HG03159 (cell line): ENCODE results near the gene ZCCHC14.
"Not testable (repeated sequence)": the region's sequence is repeated elsewhere in the genome, so short reads cannot be mapped to it uniquely, and the experiment has no call there.

Experiments
- ATAC-seq: cut with Tn5 transposase; IDR thresholded peaks from one replicate; pipeline ENCODE4 v1.9.1; 2021; ENCODE audit warnings: mild to moderate bottlenecking, moderate library complexity; ENCODE audit not compliant: unreplicated experiment

The ZCCHC14 gene

DNA sequence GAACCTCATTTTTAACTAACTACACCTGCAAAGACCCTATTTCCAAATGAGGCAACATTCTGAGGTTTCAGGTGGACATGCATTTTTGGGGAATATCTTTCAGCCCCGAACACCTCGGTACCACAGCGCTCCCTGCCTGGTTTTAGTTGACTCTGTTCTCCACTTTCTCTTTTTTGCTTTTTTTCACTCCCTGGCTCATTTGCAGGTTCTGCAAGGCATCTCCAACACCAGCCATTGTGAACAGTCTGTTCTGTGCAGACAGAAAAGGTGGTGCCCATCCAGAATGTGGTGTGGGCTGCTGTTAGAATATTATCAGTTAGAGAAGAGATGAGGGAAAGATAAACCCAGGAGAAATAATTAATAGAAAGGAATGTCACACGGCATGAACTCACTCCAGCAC is 32.5 kb upstream of the ZCCHC14 start:
- no peak for ATAC-seq

DNA sequence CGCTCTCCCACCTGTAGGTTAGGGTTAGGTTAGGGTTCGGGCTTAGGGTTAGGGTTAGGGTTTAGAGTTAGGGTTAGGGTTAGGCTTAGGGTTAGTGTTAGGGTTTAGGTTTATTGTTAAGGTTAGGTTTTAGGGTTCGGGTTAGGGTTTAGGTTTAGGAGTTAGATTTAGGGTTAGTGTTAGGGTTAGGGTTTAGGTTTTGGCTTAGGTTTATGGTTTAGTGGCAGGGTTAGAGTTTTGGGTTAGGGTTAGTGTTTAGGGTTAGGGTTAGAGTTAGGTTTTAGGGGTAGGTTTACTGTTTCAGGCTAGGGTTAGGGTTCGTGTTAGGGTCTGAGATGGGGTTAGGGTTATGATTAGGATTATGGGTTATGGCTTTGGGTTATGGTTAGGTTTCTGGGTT is 31.6 kb upstream of the ZCCHC14 start:
- ATAC-seq: no peak

DNA sequence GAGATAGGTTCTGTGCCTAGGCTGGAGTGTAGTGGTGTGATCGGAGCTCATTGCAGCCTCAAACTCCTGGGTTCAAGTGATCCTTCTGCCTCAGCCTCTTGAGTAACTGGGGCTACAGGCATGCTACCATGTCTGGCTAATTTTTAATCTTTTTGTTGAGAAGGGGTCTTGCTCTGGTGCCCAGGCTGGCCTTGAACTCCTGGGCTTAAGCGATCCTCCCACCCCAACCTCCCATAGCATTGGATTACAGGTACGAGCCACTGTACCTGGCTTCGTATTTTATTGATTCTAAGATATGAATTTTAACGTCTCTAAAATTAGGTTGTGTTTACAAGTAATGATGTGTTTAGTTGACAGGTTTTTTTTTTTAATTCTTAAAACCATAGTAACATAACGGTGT is 30.8 kb upstream of the ZCCHC14 start:
- not testable (repeated sequence) for ATAC-seq

DNA sequence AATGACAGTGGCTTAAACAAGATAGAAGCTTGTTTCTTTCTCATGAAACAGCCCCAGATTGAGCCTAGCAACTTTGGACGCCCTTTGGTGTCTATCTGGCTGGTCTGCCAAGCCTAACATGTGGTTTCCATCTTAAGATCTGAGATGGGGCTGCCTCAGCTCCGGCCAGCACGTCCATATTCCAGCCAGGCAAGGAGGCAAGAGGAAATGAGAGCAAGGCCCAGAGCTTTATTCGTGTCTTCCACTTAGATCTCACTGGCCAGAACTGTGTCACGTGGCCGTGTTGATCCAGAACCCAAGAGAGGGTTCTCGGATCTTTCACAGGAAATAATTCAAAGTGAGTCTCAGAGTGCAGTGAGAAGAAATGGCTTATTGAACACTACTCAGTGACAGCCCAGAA is 28.9 kb upstream of the ZCCHC14 start:
- ATAC-seq: not testable (repeated sequence)

DNA sequence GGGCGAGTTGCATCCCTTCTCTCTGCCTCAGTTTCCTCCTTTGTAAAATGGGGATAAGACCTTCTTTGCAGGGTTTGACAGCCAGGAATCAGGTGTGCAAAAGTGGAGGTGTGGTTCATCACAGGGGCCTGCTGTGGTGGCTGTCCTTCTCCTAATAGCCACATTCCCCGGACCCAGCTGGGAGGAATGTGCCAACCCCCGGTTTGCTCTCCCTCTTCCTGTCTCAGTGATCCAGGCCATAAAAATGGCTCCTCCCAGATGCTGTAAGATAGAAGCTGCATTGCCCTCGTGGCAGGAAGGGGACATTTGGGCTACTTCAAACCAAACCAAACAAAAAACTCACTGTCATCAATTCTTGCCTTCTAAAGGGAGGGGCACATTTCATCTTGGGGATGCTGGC is 26.3 kb upstream of the ZCCHC14 start:
- not testable (repeated sequence) for ATAC-seq

DNA sequence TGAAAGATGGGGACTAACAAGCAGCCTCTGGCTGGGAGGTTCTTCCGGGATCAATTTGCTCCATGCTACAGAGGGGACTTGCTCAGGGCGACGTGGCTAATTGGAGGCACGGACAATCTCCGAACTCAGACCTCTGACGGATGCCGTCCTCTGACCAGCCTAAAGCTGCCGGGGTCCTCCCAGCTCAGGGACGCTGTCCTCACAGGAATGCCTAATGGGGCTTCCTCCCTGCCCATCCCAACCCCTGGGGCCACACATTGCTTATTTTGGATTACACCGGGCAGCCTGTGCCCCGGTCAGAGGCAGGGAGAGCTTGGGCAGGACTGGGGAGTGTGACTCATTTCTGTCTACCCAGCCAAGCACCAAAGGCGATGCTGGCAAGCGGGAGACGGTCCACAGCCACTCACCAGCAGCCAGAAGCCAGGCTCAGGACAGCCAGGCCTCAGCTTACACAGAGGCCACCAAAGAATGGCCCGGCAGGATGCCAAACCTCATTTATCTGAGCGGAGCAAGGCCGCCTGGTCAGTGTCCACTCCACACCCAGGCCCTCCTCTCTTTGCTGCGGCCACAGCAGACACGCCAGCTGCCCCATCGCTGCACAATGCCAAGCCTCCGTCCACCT is 25.7 kb upstream of the ZCCHC14 start:
- not testable (repeated sequence) for ATAC-seq

DNA sequence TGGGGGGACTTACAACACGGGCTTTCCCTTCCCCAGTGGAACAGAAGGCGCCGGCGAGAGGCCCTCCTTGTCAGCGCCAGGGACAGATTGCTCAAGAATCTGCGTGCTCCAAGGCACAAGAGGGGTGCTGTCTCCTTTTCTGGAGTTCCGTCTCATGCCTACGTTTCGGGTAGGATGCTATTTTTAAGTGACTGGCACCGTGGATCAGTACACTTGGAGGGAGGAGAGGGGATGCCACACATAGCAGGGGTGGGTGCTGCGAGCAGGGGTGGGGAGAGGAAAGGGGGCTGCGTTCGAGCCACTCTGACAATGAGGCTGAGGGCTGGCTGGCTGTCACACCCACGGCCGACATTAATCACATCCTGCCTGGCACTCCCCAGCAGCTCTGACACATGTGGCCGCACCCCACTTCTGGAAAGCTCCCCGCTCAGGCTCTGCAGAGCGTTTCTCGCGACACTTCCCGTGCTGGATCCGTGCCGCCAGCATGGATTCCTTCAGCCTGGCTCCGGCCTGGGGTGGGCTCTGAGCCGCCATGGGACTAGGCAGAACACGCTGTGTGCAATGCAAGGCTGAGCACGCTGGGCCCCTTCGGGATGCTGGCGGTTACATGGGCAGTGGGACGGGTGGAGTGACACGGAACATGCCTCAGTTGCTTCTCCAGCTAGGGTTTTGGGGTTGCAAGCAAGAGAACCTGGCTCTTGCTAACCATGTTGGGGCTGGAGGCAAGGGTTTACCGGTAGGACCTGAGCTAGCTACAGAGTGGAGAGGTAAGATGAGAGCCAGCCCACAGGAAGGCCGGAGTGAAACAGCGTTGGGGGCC is 25.0 kb upstream of the ZCCHC14 start:
- ATAC-seq: not testable (repeated sequence)

DNA sequence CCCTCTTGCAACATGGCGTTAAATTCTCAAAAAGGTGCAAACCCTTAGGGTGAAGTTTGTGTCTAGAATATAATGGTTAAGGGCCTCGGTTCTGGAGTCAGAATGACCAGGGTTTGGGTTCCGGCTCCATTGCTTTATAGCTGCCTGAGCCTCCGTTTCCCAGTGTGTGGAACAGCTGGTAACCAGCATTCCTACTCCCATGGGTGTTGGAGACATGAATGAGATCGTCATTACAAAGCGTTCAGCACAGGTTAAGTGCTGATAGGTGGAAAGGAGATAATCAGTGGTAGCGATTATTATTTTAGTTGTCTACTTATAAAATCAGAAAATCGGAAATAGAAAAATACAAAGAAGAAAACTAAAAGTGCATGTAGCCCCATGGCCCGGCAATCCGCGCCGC is 23.5 kb upstream of the ZCCHC14 start:
- ATAC-seq: no peak

DNA sequence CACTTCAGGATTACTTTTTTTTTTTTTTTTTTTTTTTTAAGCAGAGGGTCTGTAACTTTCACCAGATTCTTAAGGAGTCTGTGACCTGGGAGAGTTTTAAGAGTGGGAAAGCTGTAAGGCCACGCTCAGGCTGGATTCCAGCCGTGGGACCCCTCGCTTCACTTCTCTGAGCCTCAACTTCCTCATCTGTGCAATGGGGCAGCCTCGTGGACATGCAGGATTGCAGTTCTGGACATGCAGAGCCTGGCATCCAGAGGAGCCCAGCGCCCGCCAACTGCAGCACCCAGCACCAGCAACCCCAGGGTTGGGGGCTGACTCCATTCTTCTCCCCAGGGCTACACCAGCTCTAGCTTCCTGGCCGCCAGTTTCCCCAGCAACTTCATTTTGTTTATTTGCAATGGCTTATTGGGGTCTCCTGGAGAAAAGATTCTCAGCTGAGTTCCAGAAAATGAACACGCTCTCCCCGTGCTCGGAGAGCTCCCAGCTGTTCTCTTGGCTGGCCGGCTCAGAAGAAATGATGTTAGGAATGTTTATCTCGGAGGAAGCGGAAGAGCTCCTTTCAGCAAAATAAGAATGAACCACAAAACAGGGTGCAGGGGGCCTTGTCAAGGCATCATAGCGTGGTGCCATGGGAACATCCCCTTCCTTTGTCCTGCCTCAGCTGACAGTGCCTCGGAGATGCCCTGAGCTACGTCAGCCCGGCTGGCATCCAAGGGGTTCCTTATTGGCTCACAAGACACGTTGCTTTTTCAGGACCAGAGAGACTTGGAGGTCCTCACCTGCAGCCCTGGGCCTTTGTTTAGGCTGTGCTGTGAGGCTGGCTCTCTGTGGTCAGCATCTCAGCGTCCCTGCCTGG is 22.9 kb upstream of the ZCCHC14 start:
- ATAC-seq: no peak

DNA sequence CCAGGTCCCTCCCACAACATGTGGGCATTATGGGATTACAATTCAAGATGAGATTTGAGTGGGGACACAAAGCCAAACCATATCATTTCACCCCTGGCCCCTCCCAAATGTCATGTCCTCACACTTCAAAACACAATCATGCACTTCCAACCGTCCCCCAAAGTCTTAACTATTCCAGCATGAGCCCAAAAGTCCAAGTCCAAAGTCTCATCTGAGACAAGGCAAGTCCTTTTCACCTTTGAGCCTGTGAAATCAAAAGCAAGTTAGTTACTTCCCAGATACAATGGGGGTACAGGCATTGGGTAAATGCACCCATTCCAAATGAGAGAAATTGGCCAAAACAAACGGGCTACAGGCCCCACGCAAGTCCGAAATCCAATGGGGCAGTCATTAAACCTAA is 17.0 kb upstream of the ZCCHC14 start:
- ATAC-seq: not testable (repeated sequence)

DNA sequence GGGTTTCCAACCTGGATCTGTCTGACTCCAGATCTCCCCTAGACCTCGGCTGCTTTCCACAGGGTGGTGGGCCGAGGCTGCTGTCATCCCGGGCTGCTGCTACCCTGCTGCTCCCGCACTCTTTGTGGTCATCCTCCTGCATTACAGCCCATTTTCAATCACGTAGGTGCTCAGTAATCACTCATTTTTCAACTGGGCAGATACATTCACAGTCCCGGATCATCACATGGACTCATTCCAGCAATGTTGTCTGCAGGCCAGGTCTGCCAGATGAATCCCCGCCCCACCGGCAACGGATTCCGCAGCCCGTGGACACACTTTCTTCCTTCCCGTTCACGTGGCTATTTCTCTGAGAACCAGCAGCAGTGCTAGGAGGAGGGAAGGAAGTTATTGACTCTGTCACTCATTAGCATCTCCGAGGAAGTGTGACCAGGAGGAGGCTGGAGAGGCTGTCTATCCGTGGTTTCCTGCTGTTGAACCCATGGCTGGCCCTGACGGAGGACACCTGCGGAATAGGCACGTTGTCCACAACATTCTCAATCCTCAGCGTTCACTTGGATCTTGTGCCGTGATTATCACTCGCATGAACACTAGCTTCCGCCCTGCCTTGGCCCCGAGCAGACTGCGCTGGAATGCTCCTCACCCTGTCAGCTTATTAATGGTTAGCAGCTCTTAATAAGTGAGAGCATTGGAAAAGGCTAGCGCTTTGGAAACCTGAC is 14.7 kb upstream of the ZCCHC14 start:
- ATAC-seq: no peak

DNA sequence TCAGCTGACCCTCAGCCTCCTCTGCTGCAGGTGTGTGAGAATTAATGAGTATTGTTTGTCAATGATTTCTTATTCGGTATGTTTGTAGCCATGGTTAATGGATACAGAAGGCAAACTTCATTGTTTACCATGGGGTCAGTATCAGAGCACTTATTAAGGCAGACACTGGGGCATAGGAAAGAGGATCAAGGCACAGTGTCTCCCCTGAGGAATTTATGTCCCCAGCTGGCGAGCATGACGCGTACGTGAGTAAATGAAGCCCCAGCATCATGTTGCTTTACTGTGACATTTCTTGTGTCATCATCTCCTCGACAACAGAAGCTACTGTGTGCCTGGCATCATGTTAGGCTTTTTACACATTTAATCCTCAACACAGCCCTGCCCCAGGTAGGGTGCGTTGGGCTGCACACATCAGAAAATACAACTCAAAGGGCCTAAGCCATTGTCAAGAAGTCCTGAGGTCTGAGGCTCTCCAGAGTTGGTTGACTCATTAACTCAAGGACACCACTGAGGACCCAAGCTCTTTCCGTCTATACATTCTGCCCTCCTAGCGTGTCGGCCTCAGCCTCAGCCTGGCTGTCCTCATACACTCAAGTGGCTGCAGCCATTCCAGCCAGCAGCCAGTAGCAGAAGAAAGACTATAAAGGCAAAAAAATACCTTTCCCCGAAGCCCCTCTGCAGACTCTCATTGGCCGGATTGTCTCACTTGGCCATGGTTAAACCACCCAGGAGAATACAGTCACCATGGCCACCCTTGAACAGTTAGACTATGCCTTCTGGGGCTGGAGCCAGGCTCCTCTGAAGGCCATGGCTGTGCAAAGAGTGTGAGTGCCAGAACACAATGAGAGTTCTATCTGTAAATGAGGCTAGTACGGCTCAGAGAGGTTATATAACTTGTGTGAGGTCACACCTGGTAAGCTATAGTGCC is 13.9 kb upstream of the ZCCHC14 start:
- ATAC-seq: no peak

DNA sequence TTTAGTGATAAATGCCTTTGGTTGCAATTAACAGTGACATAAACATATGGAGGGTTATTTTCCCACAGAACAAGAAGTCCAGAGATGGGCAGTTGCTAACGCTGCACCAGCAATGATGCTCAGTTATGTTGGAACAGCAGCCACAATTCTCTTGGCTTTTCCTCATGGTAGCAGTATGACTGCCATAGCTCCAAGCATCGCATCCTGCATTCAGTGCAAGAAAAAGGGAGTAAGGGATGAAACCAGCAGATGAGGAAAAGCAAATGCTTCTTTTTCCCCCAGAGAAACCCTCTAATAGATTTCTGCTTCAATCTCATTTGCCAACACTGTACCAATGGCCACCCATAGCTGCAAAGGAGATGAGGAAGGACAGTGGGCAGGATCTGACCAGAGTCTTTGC is 13.0 kb upstream of the ZCCHC14 start:
- no peak for ATAC-seq

DNA sequence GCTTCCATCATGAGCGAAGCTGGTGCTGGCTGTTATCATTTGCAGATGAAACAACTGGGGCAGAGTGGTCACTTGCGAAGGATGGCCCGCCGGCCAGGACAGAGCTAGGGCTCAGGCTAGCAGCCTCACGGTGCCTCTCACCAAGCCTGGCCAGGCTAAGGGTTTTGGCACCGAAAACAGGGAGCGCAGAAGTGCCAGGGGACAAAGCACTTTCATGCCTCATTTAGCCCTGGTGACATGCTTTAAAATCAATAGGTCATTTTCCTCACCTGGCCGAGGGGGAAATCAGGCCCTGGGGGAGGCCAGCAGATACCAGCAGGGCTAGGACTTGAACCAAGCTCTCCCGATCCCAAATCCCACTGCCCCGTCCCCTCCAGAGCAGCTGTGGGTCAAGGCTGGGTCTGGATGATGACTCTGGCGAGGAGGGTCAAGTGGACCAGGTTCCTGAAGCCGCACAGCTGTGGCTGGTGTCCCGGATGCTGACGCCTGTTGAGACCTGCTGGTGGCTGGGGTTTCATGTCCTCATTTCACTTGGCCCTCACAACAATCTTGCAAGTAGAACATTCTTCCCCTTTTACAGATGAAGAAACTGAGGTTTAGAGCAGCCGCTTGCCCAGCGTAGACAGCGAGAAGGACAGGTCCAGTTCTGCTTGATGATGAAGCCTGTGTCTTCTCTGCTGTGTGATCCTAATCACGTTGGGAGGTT is 10.6 kb upstream of the ZCCHC14 start:
- ATAC-seq: not testable (repeated sequence)

DNA sequence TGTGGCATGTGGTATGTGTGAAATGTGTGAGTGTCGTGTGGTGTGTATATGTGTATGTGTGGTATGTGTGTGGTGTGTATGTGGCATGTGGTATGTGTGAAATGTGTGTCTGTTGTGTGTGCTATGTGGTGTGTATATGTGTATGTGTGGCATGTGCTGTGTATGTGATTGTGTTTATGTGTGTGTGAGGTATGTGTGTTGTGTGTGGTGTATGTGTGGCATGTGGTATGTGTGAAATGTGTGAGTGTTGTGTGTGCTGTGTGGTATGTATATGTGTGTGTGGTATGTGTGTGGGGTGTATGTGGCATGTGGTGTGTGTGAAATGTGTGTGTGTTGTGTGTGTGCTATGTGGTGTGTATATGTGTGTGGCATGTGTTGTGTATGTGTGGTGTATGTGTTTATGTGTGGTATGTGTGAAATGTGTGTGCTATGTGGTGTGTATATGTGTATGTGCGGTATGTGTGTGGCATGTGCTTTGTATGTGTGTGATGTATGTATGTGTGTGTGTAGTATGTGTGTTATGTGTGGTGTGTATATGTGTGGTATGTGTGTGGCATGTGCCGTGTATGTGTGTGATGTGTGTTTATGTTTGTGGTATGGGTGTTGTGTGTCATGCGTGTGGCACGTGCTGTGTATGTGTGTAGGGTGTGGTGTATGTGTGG is 9.6 kb upstream of the ZCCHC14 start:
- no peak for ATAC-seq

DNA sequence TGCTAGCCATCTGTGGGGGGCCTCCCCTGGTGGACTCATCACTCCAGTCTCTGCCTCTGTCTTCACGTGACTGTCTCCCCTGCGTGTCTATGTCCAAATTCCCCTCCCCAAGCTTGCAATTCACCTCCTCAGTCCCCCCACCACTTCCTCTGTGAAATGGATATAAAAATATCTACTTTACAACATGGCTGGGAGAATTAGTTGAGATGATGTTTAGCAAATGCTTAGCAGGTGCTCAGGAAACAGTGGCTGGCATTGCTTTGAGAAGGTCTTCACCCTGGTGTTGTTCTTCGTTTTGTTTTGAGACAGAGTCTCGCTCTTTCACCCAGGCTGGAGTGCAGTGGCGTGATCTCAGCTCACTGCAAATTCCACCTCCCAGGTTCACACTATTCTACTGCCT is 8.3 kb upstream of the ZCCHC14 start:
- no peak for ATAC-seq

DNA sequence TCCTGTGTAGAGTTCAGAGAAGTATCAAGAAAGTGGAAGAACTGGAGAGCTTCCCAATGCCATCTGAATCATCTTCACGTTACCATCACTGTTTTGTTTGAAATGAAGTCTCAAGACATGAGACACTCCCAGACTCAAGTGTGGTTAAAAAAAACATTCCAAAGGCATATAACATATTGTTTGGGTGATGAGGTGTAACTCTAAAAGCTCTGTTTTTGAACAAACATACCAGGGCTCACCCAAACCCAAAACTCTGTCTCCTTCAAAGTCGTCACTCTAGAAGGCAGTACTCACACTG is 6.3 kb upstream of the ZCCHC14 start:
- no peak for ATAC-seq

DNA sequence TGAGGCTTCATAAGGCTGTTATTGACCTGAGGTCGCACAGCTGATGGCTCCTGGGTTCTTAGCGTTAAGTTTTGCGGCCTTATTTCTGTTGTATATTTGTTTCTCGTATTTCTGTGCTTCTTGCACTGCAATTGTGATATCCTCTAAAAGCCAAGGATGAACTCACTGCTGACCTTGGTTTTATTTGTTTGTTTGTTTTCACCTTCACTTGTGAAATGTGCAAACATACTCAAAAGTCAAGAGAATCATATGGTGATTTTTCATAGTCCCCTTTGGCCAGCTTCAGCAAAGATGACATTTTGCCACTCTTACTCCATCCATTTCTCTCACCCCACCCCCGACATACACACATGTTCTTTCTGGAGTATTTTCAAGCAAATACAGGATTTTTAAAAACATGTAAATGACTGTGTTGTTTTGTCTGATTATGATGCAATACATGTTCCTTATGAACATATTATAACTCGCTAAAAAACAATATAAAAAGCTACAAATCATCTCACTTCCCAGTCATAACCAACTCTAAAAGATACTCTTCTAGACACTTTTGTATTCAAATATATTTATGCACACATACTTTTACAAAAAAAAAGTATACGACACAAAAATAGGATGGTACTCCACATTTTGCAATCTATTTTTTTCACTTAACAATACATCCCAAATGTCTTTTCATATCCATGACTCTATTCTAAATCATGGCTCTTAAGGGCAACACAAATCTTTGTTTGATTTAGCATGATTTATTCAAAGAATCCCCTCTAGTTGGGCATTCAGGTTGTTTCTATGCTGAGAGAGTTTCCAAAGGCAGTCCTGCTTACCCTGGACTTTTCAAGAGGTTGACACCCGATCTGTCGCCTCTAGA is 5.7 kb upstream of the ZCCHC14 start:
- no peak for ATAC-seq
